NCI-H1105 (cell line): ENCODE measurements around the gene CIROP.

ENCODE experiments used
- DNase-seq: peaks from one replicate; lab custom pipeline; 2025; lab: John Stamatoyannopoulos, UW

Gene CIROP

GRCh38 chr14:23066855-23067744 is 37.7 kb downstream of the CIROP start:
- DNase-seq, result no peak

- no peak for DNase-seq
These were observed 38.4 kb downstream of the CIROP start for GRCh38 chr14:23066368-23066767.

- DNase-seq, result no peak
These were observed 41.2 kb downstream of the CIROP start for GRCh38 chr14:23063601-23064000.

GRCh38 chr14:23062002-23062401 is 42.8 kb downstream of the CIROP start:
- no peak for DNase-seq

GRCh38 chr14:23060536-23061260 is 44.1 kb downstream of the CIROP start:
- DNase-seq, result no peak

- DNase-seq, result no peak
These were observed 45.9 kb downstream of the CIROP start for GRCh38 chr14:23058654-23059504.

- no peak for DNase-seq
These were observed 46.8 kb downstream of the CIROP start for GRCh38 chr14:23057757-23058653.

GRCh38 chr14:23056956-23057756 is 47.6 kb downstream of the CIROP start, which contains the start of gene CDH24:
Gene CDH24 (minus strand): TSS chr14:23057520. CDS start chr14:23055733, 1,787 bp downstream.
- no peak for DNase-seq

GRCh38 chr14:23056145-23056955 is 48.4 kb downstream of the CIROP start:
- no peak for DNase-seq

- DNase-seq, result no peak
These were observed 49.1 kb downstream of the CIROP start for GRCh38 chr14:23055621-23056144.

- DNase-seq, result no peak
These were observed 49.6 kb downstream of the CIROP start for GRCh38 chr14:23055147-23055550.

GRCh38 chr14:23054000-23054811 is 50.6 kb downstream of the CIROP start:
- DNase-seq, result no peak

- no peak for DNase-seq
These were observed 51.4 kb downstream of the CIROP start for GRCh38 chr14:23053426-23053825.

- DNase-seq, result no peak
These were observed 52.1 kb downstream of the CIROP start for GRCh38 chr14:23052671-23053070.

- DNase-seq, result no peak
These were observed 52.6 kb downstream of the CIROP start for GRCh38 chr14:23052182-23052623.

GRCh38 chr14:23051141-23052057 is 53.4 kb downstream of the CIROP start:
- DNase-seq, result no peak
